COLO829 (cell line): Measurements from ENCODE around the gene PRPH2.
A peak's percentile ranks its signal among the peaks of the same experiment; 100 is the strongest.
"Not testable (repeated sequence)": the region's sequence is repeated elsewhere in the genome, so short reads cannot be mapped to it uniquely, and the experiment has no call there.

Experiments used
- DNase-seq: peaks from one replicate; pipeline ENCODE4 v3.0.0; 2012; ENCODE audit warnings: low spot score

The PRPH2 gene

GRCh38 chr6:42742116-42742894, 19.9 kb upstream of the PRPH2 start:
- DNase-seq: no peak

DNA sequence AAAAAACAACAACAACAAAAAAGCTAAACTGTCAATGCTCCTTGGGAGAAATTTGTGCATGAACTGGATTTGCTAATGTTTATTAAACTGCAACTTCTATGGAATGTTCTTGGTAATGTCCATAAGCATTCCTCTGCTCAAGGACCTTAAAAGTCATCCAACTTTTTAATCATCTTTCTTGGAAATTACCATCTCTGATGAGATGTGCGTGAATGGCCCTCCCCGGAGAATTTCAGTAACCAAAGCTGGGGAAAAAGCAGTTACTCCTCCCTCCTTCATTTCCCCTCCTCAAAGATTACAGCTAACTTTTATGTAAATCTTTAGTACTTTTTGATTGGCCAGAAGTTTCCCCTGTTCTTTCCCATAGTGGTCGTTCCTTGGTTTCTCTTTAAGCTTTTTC, 18.3 kb upstream of the PRPH2 start:
- DNase-seq: no peak

GRCh38 chr6:42735976-42736375, 13.6 kb upstream of the PRPH2 start:
- DNase-seq: no peak

DNA sequence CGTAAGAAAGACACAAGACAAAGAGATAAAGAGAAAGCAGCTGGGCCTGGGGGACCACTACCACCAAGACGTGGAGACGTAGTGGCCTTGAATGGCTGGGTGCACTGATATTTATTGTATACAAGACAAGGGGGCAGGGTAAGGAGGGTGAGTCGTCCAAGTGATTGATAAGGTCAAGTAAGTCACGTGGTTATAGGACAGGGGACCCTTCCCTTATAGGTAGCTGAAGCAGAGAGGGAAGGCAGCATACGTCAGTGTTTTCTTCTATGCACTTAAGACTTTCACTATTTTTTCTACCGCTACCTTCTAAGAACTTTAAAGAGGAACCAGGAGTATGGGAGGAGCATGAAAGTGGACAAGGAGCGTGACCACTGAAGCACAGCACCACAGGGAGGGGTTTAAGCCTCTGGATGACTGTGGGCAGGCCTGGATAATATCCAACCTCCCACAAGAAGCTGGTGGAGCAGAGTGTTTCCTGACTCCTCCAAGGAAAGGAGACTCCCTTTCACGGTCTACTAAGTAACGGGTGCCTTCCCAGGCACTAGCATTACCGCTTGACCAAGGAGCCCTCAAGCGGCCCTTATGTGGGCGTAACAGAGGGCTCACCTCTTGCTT, 11.6 kb upstream of the PRPH2 start:
- DNase-seq: not testable (repeated sequence)

DNA sequence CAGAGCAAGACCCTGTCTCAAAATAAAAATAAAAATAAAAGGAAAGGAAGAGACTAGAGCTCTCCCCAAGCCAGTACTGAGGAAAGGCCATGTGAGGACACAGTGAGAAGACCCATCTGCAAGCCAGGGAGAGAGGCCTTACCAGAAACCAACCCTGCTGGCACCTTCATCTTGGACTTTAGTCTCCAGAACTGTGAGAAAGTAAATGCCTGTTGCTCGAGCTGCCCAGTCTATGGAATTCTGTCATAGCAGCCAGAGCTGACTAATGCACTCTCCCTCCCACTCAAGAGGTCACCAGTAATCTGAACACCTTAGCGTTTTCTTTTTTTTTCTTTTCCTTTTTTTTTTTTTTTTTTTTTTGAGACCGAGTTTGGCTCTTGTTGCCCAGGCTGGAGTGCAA, 7.3 kb upstream of the PRPH2 start:
- no peak for DNase-seq

DNA sequence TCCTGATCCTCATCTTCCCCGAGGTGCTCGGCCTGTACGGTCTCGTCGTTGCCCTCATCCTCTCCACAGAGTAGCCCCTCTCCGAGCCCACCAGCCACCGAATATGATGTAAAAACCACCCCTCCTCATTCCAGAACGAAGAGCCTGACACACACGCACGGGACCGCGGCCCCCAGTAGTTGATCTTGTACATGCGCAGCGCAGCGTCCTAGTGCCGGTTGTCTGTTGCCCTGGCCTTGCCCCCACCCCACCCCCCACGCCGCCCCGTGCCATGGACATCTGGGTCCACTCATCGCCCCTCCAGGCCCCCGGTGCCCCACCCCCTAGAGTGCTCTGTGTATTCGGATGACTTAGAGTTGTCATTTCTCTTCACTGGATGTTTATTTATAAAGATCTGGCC, 5.2 kb upstream of the PRPH2 start:
- no peak for DNase-seq

DNA sequence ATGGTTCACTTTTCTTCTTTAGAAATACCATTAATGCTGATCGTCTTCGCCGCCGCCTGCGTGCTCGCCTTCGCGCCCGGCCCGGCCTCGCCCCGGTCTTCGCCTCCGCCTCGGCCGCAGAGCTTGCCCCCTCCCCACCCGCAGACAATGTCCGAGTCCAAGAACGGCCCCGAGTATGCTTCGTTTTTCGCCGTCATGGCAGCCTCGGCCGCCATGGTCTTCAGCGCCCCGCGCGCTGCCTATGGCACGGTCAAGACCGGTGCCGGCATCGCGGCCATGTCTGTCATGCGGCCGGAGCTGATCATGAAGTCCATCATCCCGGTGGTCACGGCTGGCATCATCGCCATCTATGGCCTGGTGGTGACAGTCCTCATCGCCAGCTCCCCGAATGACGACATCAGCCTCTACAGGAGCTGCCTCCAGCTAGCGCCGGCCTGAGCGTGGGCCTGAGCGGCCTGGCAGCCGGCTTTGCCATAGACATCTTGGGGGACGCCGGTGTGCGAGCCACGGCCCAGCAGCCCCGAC, 4.8 kb upstream of the PRPH2 start:
- no peak for DNase-seq

- peak; percentile 87 for DNase-seq
Measured at GRCh38 chr6:42726485-42727086, 4.2 kb upstream of the PRPH2 start.

DNA sequence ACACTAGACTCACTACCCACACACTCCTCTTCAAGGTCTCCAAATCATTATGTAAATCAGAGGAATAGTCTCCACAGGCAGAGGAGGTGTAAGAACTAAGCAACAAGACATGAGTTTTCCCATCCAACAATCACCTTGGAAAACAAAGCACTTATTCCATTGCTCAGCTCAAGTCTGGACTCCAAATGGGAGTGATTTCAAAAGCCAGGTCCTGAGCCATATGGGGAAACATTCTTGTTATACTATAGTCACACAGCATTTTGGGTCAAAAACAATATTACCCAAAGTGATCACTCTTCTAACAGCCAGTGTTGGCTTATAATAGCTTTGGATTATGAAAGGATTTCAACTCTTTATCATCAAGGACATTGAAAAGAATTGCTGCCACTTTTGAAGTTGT, 3.6 kb upstream of the PRPH2 start:
- no peak for DNase-seq

- no peak for DNase-seq
Measured at GRCh38 chr6:42724825-42725224, 2.4 kb upstream of the PRPH2 start.

GRCh38 chr6:42720739-42721138, 1.7 kb downstream of the PRPH2 start:
- DNase-seq: no peak

DNA sequence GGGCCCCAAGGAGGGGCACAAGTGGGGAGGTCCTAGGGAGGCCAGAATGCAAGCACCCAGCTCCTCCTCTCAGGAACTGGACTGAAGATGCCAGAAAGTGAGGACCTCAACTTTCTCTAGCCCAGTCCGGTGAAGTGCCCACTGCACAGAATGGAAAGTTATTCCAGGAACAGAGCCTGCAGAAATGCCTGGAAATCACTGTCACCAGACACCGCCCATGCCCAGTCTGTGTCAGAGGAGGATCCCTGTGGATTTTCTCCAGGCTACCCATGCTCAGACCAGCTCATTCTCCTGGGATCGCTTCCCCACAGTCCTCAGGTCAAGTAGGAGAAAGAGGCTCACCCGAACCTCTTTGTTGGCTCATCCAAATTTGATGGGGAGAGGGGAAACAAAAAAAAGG, 6.5 kb downstream of the PRPH2 start:
- no peak for DNase-seq

GRCh38 chr6:42714098-42714761, 8.2 kb downstream of the PRPH2 start:
- peak; percentile 84 for DNase-seq

DNA sequence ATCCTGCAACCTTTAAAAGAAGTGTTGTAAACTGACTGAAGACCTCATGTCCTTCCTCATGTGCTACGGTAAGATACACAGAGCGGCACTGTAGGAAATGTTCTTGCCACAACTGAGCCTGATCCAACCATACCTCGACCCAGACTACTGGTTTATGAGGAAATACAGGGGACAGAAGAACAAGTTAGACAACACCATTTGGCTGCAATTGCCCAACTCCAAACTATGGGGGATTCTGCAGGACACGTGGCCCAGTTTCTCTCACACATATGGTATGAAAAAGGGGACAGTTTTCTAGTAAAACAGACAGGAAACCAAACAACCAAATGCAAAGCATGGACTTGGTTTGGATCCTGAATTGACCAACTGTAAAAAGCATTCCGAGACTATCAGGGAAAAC, 10.5 kb downstream of the PRPH2 start:
- DNase-seq: no peak

DNA sequence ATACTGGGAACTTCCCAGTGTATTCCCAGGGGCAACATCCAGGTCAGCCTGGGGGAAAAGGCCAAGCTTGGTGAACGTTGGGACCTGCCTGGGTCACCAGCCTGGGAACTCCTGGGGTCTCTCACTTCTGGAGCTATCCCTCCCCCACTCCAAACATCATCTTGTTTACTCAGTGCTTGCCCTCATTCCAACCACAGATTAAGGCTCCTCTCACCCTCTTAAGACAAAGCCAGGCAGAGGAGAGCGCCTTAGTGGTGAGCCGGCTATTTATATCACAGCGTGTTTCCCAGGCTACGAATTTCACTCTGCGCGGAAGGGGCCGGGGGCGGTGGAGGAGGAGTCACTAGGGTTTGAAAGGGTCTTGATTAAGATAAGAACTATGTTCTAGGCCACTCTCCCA, 12.1 kb downstream of the PRPH2 start:
- DNase-seq: no peak

DNA sequence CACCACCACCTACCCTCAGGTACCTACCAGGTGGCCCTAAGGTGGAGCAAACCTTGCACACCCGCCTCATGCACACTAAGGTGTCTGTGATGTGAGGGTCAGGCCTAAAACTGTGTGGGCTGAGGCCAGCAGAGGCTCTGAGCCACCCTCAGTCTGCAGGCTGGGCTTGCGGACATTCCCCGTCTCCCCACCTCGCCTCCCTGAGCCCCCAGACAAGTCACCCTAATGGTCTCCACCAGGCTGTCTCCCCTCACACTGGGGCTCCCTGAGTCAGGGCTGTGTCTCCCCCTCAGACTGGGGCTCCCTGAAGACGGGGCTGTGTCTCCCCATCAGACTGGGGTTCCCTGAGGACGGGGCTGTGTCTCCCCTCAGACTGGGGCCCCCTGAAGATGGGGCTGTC, 12.5 kb downstream of the PRPH2 start:
- DNase-seq: no peak

DNA sequence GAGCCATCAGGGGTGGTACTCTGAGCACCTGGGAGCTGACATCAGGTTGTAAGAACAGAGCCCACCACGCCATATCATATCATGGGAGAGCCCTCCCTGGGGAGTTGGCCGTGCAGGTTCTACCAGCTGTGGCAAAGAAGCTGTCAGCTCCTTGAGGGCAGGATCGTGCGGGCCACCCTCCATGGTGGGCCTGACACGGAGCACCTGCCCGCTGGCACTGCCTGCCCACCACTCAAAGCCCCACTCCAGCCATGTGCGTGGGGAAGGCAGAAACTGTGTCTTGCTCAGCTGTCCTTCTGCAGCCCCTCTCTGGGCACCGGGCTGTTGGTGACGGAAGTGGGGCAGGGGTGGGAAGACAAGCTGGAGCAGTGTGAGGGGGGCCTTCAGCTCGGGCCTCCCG, 14.3 kb downstream of the PRPH2 start:
- no peak for DNase-seq

DNA sequence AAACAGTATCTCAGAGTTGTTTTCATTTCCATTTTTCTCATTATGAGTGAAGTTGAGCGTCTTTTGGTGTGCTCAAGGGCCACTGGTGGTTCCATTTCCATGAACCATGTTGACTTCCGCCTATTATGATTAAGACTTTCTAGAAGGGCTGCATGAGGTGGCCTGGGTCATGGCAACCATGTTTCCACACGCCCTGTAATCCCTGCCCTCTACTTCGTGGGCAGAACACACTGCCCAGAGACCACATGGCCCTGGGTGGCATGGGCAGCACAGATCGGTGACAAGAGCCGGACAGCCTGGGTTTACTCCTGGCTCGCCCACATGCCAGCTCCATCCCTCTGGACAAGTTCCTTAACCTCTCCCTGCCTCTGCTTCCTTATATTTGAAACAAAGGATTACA, 14.8 kb downstream of the PRPH2 start:
- DNase-seq: no peak

DNA sequence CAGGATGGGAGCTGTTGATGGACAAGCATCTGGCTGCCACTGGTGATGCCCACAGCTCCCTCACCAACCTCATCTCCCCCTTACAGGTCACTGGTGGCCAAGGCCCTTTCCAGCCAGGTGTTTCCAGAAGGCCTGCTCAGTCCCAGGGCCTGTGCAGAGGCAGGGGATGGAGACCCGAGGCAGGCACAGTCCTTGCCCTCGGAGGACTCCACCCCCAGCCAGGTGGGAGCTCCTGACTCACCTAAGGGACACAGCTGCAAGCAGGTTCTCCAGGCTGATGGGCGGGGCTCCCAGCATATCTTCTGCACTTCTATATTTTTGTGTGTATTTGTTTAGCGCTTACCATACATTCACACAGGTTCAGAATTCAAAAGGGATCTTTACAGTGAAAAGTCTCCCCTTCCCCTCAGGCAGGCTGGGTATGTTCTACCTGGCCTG, 17.4 kb downstream of the PRPH2 start:
- DNase-seq: no peak

- no peak for DNase-seq
Measured at GRCh38 chr6:42704251-42704936, 18.0 kb downstream of the PRPH2 start.

DNA sequence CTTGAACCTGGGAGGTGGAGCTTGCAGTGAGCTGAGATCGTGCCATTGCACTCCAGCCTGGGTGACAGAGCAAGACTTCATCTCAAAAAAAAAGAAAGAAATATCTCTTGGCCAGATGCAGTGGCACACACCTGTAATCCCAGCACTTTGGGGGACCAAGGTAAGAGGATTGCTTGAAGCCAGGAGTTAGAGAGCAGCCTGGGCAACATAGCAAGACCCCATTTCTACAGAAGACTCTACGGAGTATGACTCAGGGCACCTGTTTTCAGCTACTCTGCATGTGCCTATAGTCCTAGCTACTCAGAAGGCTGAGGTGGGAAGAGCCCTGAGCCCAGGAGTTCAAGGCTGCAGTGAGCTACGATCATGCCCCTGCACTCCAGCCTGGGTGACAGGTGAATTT, 19.6 kb downstream of the PRPH2 start:
- not testable (repeated sequence) for DNase-seq

- DNase-seq: peak; percentile 71
Measured at GRCh38 chr6:42702200-42702599, 20.2 kb downstream of the PRPH2 start.
